Measurements from ENCODE around the gene TMCO4. TPM values are rescaled to one million over a fixed set of nuclear protein-coding genes. Genes with fewer than 3 reads are reported as not detected.
"Not testable (repeated sequence)": the region's sequence is repeated elsewhere in the genome, so short reads cannot be mapped to it uniquely, and the experiment has no call there.

The TMCO4 gene
- total and polyA plus RNA-seq, 12 donors = 6.1 to 12.2 (median 8.0) TPM

DNA sequence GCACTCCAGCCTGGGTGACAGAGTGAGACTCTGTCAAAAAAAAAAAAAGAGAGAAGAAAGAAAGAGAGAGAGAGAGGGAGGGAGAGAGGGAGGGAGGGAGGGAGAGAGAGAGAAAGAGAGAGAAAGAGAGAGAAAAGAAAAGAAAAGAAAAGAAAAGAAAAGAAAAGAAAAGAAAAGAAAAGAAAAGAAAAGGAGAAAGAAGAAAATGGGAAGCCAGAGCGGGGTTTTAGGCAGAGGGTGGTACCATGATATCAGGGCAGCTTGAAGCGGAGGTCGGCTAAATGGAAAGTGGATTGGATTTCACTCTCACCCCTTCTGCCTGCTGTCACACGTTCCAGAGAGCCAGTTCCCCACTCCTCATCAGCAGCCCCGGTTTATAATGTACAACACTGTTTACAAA lies 1.9 kb downstream of the TMCO4 start:
- intact Hi-C loops (cut with DNase I) = no loop called here
- Histone ChIP-seq H3K4me1 (peaks cover 0 to 20% (median 15%) of the 10 kb centered on the region in 9 donors), H3K27me3 (no peaks in the 10 kb centered on the region), H3K4me3 (no peak overlapping the region), H3K27ac (no peak overlapping the region), H3K36me3 (peaks cover 0 to 14% (median 0%) of the 10 kb centered on the region in 9 donors), H3K9me3 (no peaks in the 10 kb centered on the region)
- 82 to 85% methylated on average over 5 of the region's 5 CpGs for WGBS, 2 donors
- ATAC-seq (no peak), DNase-seq (no peak)
- TF ChIP-seq CTCF (IDR thresholded peaks at IDR 0.05) = no peak

DNA sequence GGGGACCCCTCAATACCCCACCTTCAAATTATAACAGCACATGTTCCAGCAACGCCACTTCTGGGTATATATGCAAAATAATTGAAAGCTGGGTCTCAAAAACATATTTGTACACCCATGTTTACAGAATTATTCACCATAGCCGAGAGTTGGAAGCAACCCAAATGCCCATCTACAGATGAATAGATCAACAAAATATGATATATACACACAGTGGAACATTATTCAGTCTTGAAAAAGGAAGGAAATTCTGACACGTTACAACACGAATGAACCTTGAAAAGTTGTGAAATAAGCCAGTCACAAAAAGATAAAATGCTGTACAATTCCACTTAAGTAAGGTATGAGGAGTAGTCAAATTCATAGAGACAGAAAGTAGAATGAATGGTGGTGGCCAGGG lies 5.1 kb downstream of the TMCO4 start:
- Histone ChIP-seq H3K9me3 (no peaks in the 10 kb centered on the region), H3K4me3 (no peak overlapping the region), H3K4me1 (peaks cover 0 to 12% (median 10%) of the 10 kb centered on the region in 9 donors), H3K36me3 (peaks cover 0 to 28% (median 0%) of the 10 kb centered on the region in 9 donors), H3K27ac (no peak overlapping the region), H3K27me3 (no peaks in the 10 kb centered on the region)
- ATAC-seq (no peak), DNase-seq (no peak)
- intact Hi-C loops (cut with DNase I) = no loop called here
- WGBS, 2 donors = 89% methylated on average over 4 of the region's 4 CpGs
- TF ChIP-seq CTCF (IDR thresholded peaks at IDR 0.05) = no peak

- no peak overlapping the region for H3K4me3 ChIP-seq
- no peak for ATAC-seq
- H3K4me1 ChIP-seq = peaks cover 0 to 2% (median under 1%) of the 10 kb centered on the region in 9 donors
- H3K9me3 ChIP-seq = no peaks in the 10 kb centered on the region
- no peak for DNase-seq
- no peak for TF ChIP-seq CTCF (IDR thresholded peaks at IDR 0.05)
- H3K27ac ChIP-seq = no peak overlapping the region
- peaks cover 0 to 32% (median 0%) of the 10 kb centered on the region in 9 donors for H3K36me3 ChIP-seq
- no peaks in the 10 kb centered on the region for H3K27me3 ChIP-seq
- WGBS, 2 donors = 80 to 81% methylated on average over 6 of the region's 6 CpGs
- intact Hi-C loops (cut with DNase I) = no loop called here
Observed at GRCh38 chr1:19793360-19794046, 6.2 kb downstream of the TMCO4 start.

GRCh38 chr1:19792237-19793002 lies 7.3 kb downstream of the TMCO4 start:
- DNase-seq (no peak), ATAC-seq (no peak)
- TF ChIP-seq CTCF (IDR thresholded peaks at IDR 0.05) = no peak

DNA sequence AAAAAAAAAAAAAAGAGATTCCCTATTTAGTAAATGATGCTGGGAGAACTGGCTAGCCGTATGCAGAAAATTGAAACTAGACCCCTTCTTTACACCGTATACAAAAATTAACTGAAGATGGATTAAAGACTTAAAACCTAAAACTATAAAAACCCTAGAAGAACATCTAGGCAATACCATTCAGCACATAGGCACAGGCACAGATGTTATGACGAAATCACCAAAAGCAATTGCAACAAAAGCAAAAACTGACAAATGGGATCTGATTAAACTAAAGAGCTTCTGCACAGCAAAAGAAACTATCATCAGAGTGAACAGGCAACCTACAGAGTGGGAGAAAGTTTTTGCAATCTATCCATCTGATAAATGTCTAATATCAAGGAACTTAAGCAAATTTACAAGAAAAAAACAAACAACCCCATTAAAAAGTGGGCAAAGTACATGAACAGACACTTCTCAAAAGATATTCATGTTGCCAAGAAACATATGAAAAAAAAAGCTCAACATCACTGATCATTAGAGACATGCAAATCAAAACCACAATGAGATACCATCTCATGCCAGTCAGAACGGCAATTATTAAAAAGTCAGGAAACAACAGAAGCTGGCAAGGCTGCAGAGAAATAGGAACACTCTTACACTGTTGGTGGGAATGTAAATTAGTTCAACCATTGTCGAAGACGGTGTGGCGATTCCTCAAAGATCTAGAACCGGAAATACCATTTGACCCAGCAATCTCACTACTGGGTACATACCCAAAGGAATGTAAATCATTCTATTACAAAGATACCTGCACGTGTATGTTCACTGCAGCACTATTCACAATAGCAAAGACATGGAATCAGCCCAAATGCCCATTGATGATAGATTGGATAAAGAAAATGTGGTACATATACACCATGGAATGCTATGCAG lies 9.4 kb downstream of the TMCO4 start:
- H3K9me3 ChIP-seq; H3K27me3 ChIP-seq; ATAC-seq; DNase-seq; H3K4me1 ChIP-seq; H3K27ac ChIP-seq; intact Hi-C loops (cut with DNase I); H3K4me3 ChIP-seq: not testable (repeated sequence)
- peaks cover 0 to 51% (median 0%) of the 10 kb centered on the region in 9 donors for H3K36me3 ChIP-seq
- 92 to 95% methylated on average over 9 of the region's 9 CpGs for WGBS, 2 donors

More at GRCh38 chr1:19792237-19793002, 7.3 kb downstream of the TMCO4 start:
- no peaks in the 10 kb centered on the region for H3K4me1 ChIP-seq
- no peaks in the 10 kb centered on the region for H3K9me3 ChIP-seq
- no peak overlapping the region for H3K4me3 ChIP-seq
- H3K27ac ChIP-seq = no peak overlapping the region
- 88 to 91% methylated on average over 4 of the region's 4 CpGs for WGBS, 2 donors
- intact Hi-C loops (cut with DNase I) = no loop called here
- peaks cover 0 to 34% (median 0%) of the 10 kb centered on the region in 9 donors for H3K36me3 ChIP-seq
- H3K27me3 ChIP-seq = no peaks in the 10 kb centered on the region
